Epithelial cell of esophagus (primary cell): ENCODE results near the gene CHAC1.

Experiments used
- DNase-seq: peaks from one replicate; pipeline ENCODE4 v3.0.0; 2010; ENCODE audit warnings: low read depth
- H3K4me3 ChIP-seq: 2 replicates; pipeline ENCODE4 v1.5.1; 2011; ENCODE audit warnings: mild to moderate bottlenecking, low read length, control low read depth
- TF ChIP-seq, protein P1 (sequence below): IDR thresholded peaks from 2 replicates; pipeline ENCODE4 v1.5.1; 2011; ENCODE audit warnings: low read depth, mild to moderate bottlenecking, low read length, control low read depth, inconsistent platforms; ENCODE audit not compliant: insufficient read depth; ENCODE audit errors: missing control alignments

CHAC1 gene

DNA sequence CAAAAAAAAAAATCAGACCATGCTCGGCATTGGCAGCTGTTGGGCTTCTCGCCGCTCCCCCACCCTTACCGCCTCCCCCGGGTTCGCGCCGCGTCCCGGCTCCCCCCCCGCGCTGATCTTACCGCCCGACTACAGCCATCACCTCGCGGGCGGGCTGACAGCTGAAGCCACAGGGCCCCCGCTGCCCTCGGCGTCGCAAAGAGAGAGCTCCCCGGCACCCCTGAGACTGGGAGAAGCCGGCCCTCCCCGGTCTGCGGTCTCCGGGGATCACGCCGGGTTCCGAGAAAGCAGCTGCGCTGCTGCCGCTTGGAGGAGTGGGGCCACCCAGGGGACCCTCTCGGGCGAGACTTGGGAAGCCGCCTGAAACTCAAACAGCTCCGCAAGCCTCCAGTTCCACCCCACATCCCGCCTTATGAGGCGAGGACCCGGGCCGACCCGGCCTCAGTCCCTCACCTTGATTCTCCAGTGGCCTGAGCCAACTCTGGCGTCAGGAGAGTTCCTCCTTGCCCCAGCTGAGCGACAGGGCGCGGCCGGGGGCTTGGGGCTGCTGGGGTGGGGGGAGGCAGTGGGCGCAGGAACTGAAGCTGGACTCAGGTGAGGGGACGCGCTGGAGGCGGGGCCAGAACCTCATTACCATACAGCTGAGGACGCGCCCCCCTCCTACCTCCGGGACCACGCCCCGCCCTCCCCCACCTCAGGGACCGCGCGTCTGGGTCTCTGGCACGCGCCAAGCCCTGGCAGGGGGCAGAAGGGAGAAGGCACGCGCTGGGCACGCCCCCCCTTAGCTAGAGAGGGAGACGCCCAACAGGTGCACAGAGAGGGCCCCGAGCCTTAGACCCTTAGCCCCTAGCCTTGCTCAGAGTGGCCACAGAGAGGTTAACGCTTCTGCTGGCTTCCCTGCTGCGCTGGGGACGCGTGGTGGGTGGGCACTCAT lies 25.1 kb upstream of the CHAC1 start:
- TF ChIP-seq, protein P1, sequence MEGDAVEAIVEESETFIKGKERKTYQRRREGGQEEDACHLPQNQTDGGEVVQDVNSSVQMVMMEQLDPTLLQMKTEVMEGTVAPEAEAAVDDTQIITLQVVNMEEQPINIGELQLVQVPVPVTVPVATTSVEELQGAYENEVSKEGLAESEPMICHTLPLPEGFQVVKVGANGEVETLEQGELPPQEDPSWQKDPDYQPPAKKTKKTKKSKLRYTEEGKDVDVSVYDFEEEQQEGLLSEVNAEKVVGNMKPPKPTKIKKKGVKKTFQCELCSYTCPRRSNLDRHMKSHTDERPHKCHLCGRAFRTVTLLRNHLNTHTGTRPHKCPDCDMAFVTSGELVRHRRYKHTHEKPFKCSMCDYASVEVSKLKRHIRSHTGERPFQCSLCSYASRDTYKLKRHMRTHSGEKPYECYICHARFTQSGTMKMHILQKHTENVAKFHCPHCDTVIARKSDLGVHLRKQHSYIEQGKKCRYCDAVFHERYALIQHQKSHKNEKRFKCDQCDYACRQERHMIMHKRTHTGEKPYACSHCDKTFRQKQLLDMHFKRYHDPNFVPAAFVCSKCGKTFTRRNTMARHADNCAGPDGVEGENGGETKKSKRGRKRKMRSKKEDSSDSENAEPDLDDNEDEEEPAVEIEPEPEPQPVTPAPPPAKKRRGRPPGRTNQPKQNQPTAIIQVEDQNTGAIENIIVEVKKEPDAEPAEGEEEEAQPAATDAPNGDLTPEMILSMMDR, result no peak
- DNase-seq, result no peak
- peak overlapping the region; percentile 34 for H3K4me3 ChIP-seq

DNA sequence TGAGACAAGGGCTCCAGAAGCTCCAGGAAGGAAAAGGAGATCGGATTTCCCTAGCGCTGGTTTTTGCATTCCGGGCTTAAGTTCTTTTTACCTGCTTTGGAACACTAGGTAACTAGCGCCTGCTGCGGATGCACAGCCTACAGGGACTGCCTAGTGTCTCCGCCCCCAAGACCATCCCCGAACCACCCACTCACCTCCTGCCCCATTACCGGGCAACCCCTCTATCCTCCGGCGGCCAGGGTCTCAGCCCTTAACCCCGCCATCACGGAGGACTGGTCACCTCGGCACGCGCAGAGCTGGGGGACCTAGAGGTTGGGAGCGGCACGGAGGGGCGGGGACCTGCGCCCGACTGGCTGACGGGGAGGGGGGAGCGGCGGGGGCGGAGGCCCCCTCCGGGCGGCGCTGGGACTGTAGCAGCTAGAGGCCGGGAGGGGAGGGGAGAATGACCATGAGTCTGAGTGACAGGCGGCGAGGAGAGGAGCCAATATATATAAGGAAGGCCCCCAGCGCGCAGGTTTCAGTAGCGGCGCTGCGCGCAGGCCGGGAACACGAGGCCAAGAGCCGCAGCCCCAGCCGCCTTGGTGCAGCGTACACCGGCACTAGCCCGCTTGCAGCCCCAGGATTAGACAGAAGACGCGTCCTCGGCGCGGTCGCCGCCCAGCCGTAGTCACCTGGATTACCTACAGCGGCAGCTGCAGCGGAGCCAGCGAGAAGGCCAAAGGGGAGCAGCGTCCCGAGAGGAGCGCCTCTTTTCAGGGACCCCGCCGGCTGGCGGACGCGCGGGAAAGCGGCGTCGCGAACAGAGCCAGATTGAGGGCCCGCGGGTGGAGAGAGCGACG lies 24.2 kb upstream of the CHAC1 start, which contains the start of gene DLL4:
Gene DLL4, plus strand, starts transcription at position 520 of the 839 bp plus-strand sequence. CDS start 329 bp downstream, outside the sequence.
- TF ChIP-seq, protein P1, result no peak

DNA sequence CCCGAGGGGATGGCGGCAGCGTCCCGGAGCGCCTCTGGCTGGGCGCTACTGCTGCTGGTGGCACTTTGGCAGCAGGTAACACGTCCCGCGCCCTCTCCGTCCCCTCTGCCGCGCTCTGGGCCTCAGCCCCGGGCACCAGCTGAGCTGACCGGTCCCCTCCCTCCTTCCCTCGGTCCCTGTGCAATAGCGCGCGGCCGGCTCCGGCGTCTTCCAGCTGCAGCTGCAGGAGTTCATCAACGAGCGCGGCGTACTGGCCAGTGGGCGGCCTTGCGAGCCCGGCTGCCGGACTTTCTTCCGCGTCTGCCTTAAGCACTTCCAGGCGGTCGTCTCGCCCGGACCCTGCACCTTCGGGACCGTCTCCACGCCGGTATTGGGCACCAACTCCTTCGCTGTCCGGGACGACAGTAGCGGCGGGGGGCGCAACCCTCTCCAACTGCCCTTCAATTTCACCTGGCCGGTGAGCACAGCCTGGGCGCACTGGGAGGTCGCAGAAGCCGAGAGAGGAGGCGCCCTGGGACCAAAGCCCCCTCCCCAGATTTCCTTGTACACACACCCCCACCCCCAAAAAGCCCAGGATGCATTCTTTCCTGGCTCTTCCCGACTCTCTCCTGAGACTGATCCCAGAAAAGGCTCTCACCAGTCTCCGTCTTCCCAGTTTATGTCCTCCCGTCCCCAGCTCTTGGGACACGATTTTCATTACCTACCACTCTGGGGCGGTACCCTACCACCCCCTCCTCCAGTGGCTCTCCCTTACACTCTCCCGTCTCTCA lies 23.4 kb upstream of the CHAC1 start:
- peak overlapping the region; percentile 34 for H3K4me3 ChIP-seq
- peak; percentile 47 for DNase-seq
- TF ChIP-seq, protein P1, result no peak

More for the DNA sequence above, 24.2 kb upstream of the CHAC1 start, which contains the start of gene DLL4:
- peak within 1 kb of the TSS; percentile 34 for H3K4me3 ChIP-seq
- peak; percentile 62 for DNase-seq

DNA sequence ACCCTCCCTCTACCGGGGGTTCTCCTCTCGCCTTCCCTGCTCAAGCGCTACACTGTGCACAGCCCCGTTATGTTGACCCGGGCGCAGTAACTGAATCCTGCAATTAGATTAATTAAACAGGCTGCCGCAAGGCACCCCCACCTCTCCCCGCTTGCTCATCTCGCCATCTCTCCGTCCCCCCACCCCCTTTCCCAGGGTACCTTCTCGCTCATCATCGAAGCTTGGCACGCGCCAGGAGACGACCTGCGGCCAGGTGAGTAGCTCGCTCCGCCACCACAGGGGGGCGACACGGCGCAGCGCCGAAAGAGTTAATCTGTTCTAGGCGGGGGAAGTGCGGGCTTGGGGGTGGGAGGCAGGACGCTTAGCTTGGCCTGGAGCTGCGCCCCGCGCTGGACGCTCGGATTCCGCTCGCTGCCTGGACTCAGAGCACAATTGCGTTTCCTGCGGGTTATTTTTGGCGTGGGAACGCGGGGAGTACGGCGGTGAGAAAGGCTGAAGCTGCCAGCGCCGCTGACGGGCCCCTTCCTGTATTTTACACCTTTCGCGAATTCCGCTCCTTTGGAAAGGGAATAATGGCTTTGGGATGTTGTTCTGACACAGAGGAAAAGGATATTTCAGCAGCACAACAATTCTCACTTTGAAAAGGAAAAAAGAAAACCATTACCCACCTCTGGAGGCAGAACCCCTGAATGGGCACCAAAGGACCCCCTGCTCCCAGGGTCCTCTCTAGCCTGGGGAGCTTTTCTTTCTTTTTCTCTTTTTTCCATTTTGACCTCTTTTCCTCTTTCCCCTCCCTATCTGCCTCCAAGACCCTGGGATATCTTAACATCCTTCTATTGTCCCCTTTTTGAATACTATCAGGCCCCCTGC lies 22.6 kb upstream of the CHAC1 start:
- TF ChIP-seq, protein P1, result peak; percentile 64
- peak; percentile 55 for DNase-seq
- H3K4me3 ChIP-seq, result peak overlapping the region; percentile 24

DNA sequence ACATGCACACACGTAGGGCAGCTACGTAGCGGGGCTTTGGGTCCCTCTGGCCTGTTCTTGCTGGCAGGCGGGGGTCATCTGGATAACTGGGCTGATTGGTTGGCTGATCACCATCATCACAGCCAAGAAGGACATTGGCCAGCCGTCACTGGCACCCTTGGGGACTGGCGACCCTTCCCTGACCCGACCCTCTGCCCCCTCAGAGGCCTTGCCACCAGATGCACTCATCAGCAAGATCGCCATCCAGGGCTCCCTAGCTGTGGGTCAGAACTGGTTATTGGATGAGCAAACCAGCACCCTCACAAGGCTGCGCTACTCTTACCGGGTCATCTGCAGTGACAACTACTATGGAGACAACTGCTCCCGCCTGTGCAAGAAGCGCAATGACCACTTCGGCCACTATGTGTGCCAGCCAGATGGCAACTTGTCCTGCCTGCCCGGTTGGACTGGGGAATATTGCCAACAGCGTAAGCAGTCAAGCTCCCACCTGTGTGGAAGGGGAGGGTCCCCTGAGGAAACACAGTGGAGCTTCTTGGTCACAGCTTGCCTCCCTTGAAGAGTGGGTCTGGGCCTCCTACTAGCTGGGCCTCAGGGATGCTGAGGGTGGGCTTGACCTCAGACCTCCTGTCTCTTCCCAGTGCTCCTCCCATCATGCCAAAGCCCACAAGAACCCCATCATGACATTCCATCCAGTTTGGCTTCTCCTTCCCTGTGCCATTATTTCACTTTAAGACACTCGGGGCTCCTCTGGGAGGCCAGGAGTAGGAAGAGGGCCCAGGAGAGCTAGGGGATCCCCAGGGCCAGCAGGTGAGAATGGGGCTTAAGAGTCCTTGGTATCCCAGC lies 21.8 kb upstream of the CHAC1 start:
- TF ChIP-seq, protein P1, result no peak
- no peak for DNase-seq
- H3K4me3 ChIP-seq, result no peak overlapping the region
